Activated T-cell treated with anti-CD3 and anti-CD28 coated beads for 1 hour (primary cell): Measurements from ENCODE around the gene ST6GAL1.
"Not testable (repeated sequence)": the region's sequence is repeated elsewhere in the genome, so short reads cannot be mapped to it uniquely, and the experiment has no call there.

Source experiments
- DNase-seq: peaks from one replicate; pipeline ENCODE4 v3.0.0-alpha.2; 2020; ENCODE audit warnings: low read depth

Gene ST6GAL1

GRCh38 chr3:186967686-186968085 is 37.4 kb downstream of the ST6GAL1 start:
- DNase-seq = no peak

DNA sequence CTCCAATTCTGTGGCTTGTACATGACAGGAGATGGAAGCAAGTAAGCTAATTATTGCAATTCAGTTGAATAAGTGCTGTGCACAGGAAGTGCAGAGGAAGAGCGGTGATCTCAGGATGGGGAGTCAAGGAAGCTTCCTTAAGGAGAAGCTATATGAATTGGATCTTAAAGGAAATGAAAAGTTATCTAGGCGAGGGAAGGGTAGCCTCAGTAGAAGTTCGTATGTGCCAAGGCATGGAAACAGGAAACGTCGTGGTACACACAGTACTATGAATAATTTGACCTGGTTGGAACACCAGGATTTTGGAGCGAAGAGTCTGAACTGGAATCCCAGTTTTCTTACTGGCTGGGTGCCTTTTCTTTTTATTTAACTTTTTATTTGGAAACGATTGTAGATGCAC is 39.3 kb downstream of the ST6GAL1 start:
- DNase-seq = no peak

GRCh38 chr3:186971106-186971505 is 40.8 kb downstream of the ST6GAL1 start:
- DNase-seq = not testable (repeated sequence)

DNA sequence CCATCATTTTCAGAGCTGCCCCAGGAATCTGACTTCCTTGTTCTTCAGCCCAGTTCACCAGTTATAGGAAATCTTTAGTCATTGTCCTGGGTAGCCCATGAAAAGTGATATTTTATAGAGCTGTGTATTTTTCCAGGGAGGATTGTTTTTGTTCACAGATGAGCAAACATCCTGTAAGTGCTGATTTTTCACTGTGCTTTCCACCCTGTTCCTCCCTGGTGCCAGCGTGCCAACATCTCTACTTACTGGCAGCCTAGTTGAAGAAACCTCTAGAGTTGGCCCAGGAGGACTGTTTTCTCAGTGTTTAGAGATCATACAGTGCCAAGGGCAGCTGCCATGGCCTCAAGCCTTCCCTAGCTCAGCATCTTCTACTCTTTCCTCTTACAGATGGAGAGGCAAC is 41.3 kb downstream of the ST6GAL1 start:
- DNase-seq = no peak

DNA sequence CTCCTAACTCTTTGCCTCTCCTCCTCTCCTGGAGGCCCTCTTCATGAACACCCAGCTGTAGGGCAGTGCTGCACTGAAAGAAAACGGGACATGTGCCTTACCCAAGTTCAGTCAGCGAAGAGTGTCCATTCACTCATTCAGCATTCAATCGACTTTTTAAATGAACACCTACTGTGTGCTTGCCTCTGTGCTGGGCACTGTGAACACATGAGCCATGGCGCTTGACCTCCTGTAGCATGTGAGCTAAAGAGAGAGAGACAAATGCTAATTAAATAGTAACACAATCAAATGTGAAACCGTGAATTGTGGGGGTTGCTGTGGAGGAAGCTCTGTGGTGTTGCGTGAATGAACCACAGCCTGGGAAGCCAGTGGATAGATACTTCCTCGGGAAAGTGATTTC is 43.4 kb downstream of the ST6GAL1 start:
- no peak for DNase-seq

GRCh38 chr3:186974824-186975313 is 44.5 kb downstream of the ST6GAL1 start:
- no peak for DNase-seq

DNA sequence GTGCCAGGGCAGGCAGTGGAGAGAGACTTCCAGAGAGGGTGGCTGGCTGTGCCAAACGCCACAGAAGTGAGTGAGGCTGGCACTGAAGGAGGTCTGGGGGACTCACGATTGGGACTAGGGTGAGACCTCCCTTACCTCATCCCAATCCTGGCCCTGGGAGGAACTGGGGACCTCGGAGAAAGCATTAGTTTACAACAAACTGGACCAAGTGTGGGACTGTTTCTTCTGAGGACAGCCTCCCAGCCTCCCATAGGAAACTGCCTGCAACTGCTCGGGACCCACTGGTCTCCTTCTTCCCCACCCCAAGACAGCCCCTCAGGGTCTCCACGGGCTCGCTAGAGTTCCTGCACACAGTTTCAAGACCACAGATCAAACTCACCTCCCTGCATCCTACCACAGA is 45.4 kb downstream of the ST6GAL1 start:
- no peak for DNase-seq

- no peak for DNase-seq
Observed at GRCh38 chr3:186976837-186977750, 46.8 kb downstream of the ST6GAL1 start.

DNA sequence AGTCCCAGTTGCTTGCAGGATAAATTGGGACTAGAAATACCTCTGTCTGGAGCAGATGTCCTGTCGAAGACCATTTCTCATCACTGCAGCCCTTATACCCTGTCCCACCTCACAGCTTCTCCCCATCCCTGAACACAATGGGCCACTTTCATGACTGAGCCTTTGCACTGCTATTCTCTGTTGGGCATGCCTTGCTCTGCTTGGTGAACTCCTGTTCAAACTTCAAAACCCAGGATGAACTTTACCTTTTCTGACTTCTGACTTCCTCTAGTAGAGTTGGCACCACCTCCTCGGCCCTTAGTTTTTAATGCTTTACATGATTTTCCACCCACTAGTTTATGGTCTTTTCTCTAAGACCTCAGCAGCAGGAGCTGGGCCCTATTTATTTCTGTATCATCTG is 48.4 kb downstream of the ST6GAL1 start:
- no peak for DNase-seq

DNA sequence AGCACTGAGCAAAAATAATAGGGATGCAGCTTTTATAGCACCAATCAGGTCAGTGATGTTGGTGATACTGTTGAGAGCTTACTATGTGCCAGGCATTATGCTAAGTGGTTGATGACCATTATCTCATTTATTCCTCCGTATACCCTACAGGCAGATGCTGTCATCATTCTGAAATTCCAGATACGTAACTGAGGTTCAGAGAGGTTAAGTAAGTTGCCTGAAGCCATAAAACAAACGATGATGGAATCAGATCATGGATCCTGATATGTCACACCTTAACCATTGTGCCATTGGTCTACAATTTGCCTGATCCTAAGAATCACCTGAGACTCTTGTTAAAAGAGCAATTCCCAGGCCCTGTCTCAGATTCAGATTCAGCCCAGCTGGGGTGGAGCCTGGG is 49.5 kb downstream of the ST6GAL1 start:
- DNase-seq = no peak

DNA sequence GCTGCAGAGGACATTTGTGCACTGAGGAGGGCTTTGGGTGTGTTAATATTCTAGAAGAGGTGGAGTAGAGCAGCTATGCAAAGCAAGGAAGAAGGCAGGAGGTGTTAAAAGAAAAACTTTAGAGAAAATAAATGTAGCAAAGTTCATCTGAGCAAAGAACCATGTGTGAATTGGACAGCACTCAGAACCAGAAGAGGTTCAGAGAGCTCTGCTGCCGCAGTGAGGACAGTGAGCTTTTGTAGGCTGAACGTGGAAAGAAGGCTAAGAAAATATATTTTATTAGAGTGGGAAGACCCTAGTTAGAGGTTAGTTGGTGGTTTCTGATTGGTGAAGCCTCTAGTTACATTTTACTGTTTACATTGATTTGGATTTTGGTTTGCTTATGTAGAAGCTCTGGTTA is 50.7 kb downstream of the ST6GAL1 start:
- no peak for DNase-seq

DNA sequence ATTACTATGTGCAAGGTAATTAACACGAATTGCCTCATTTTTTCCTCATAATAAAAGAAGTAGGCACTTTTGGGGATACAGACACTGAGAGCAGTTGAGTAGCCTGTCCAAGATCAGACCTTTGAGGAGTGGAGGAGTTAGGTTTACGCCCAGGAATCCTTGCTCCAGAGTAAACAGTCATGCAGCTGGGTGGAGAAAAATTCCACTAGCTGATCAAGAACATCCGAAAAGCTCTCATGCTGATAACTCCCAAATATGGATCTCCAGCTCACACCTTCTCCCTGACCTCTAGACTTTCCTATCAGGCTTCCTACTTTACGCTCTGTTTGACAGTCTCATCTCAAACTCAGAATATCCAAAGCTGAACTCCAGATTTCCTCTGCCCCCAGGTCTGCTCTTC is 53.3 kb downstream of the ST6GAL1 start:
- DNase-seq = no peak

DNA sequence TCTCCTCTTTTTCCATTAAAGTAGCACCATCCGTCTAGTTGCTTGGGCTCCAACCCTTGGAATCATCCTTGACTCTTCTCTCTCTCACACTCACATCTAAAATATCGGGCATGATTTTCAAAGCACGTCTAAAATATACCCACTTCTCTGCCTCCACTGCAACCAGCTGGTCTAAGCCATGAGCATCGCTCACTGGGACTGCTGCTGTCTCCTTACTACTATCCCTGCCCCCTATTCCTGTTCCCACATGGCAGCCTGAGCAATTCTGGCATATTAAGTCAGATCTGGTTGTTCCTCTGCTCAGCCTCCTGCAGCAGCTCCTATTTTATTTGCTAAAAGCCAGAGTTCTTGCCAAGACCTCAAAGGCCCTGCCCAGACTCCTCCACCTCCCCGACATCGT is 53.7 kb downstream of the ST6GAL1 start:
- no peak for DNase-seq

GRCh38 chr3:186985661-186986364 is 55.5 kb downstream of the ST6GAL1 start:
- DNase-seq = no peak

- DNase-seq = no peak
Observed at GRCh38 chr3:186986406-186986805, 56.1 kb downstream of the ST6GAL1 start.

DNA sequence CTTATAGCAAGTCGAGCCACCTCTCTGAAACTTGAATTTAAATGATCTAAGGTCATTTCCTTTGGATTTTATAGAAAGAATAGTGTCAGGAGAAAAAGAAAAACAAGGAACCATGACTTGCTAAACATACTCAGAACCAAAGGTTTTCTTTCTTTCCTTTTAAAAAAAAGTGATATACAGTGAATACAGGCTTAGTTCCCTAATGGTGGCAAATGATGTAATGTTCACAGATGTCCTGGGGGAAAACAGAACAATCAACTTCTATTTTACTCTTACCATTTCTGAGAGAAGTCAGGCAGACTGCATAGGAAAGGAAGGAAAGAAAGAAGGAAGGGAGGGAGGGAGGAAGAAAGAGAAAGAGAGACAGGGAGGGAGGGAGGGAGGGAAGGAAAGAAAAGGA is 56.5 kb downstream of the ST6GAL1 start:
- no peak for DNase-seq

DNA sequence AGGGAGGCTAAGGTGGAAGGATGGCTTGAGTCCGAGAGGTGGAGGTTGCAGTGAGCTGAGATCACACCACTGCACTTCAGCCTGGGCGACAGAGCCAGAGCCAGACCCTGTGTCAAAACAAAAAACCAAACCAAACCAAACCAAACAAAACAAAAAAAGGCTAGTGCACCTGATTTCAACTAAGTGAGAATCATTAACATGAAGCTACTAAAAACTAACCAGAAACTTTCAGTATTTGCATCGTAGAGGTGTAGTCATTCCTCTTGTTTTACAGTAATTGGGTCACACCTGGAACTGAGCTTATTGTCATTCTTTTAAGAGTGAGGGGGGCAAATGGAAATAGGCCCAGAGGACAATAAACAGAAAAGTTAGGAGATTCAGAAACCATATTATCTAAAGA is 58.5 kb downstream of the ST6GAL1 start:
- no peak for DNase-seq

GRCh38 chr3:186989429-186989828 is 59.1 kb downstream of the ST6GAL1 start:
- no peak for DNase-seq

GRCh38 chr3:186990277-186990676 is 60.0 kb downstream of the ST6GAL1 start:
- no peak for DNase-seq

GRCh38 chr3:186990878-186991308 is 60.6 kb downstream of the ST6GAL1 start:
- DNase-seq = no peak

- no peak for DNase-seq
Observed at GRCh38 chr3:186991470-186991869, 61.1 kb downstream of the ST6GAL1 start.

- not testable (repeated sequence) for DNase-seq
Observed at GRCh38 chr3:186992096-186992495, 61.8 kb downstream of the ST6GAL1 start.

- no peak for DNase-seq
Observed at GRCh38 chr3:186993210-186993782, 63.0 kb downstream of the ST6GAL1 start.
